Fibroblast of skin of left quadriceps (primary cell): ENCODE data around the gene CKB.

Experiments used
- DNase-seq, 2 experiments: peaks; one replicate each; pipeline ENCODE4 v3.0.0-alpha.2; 2013; ENCODE audit warnings: low read depth in 2 of 2

CKB gene

GRCh38 chr14:103488071-103488470 is 34.6 kb downstream of the CKB start:
- no peak for DNase-seq

GRCh38 chr14:103485504-103485903 is 37.1 kb downstream of the CKB start:
- DNase-seq = no peak

- peak; percentile 55 for DNase-seq
Observed at GRCh38 chr14:103483600-103483999, 39.0 kb downstream of the CKB start.

GRCh38 chr14:103480595-103480994 is 42.0 kb downstream of the CKB start:
- no peak for DNase-seq

GRCh38 chr14:103476631-103477030 is 46.0 kb downstream of the CKB start:
- no peak for DNase-seq

GRCh38 chr14:103476065-103476464 is 46.6 kb downstream of the CKB start:
- no peak for DNase-seq

GRCh38 chr14:103474893-103475292 is 47.7 kb downstream of the CKB start:
- no peak for DNase-seq

- no peak for DNase-seq
Observed at GRCh38 chr14:103472939-103473338, 49.7 kb downstream of the CKB start.
